ENCODE results near the gene FSIP1. TPM values are rescaled to one million over a fixed set of nuclear protein-coding genes. Genes with fewer than 3 reads are reported as not detected.

FSIP1 gene
- polyA plus RNA-seq, 3 donors = 0.10 to 0.48 (median 0.21) TPM

DNA sequence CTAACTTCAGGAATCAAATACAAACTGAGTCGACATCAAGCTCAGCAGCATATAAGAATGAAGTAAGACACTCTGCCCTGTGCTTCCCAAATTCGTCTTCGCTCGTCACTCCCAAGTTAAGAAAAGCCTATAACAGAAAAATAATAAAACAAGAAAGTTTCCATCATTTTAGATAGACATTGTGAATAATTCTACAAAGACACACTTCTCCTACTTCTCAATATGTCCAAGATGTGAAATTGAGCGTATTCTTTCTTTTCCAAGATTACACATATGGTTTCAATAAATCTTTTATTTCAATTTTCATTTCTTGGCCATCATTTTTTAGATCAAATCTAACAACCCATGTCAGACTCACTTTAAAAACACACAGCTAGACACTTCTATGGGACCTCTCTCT, 85.1 kb downstream of the FSIP1 start:
- Histone ChIP-seq H3K79me2 (ENCODE audit: insufficient read depth, low read length) (no peaks in the 10 kb centered on the region), H3K9me3 (replicated peaks in 1 of 2; ENCODE audit: control insufficient read depth in 1 of 2, insufficient read depth in 1 of 2, low read length in 2 of 2) (no peaks in the 10 kb centered on the region), H2AFZ (ENCODE audit: insufficient read depth, low read depth, low read length, poor library complexity, severe bottlenecking) (no peak overlapping the region), H3K36me3 (replicated peaks in 1 of 2; ENCODE audit: control insufficient read depth in 1 of 2, insufficient read depth in 2 of 2, low read length in 2 of 2) (no peaks in the 10 kb centered on the region), H3K4me2 (replicated peaks; ENCODE audit: extremely low read depth, low read length, poor library complexity, severe bottlenecking) (no peak overlapping the region), H3K27me3 (ENCODE audit: control insufficient read depth in 2 of 2, insufficient read depth in 2 of 2, low read length in 2 of 2) (no peaks in the 10 kb centered on the region), H3K27ac (ENCODE audit: low read depth in 1 of 2, low read length in 2 of 2) (no peak overlapping the region), H4K20me1 (ENCODE audit: insufficient read depth, low read length) (no peaks in the 10 kb centered on the region), H3K4me1 (ENCODE audit: control insufficient read depth in 1 of 2, insufficient read depth in 2 of 2, low read length in 2 of 2) (no peaks in the 10 kb centered on the region), H3K4me3 (replicated peaks in 1 of 3; ENCODE audit: low read depth in 2 of 3, low read length in 3 of 3) (no peak overlapping the region), H3K9ac (ENCODE audit: insufficient read depth, low read length, poor library complexity, severe bottlenecking) (no peak overlapping the region)
- Mint-ChIP-seq H3K4me3 (no peak overlapping the region), H3K27ac (no peak overlapping the region), H3K4me1 (no peaks in the 10 kb centered on the region), H3K9me3 (no peaks in the 10 kb centered on the region), H3K27me3 (ENCODE audit: low read depth in 3 of 3) (no peaks in the 10 kb centered on the region), H3K36me3 (no peaks in the 10 kb centered on the region)
- no CpG with 5 or more reads among the region's 5 CpGs for whole genome bisulfite sequencing (ENCODE audit: insufficient coverage)
- TF ChIP-seq, protein P1, sequence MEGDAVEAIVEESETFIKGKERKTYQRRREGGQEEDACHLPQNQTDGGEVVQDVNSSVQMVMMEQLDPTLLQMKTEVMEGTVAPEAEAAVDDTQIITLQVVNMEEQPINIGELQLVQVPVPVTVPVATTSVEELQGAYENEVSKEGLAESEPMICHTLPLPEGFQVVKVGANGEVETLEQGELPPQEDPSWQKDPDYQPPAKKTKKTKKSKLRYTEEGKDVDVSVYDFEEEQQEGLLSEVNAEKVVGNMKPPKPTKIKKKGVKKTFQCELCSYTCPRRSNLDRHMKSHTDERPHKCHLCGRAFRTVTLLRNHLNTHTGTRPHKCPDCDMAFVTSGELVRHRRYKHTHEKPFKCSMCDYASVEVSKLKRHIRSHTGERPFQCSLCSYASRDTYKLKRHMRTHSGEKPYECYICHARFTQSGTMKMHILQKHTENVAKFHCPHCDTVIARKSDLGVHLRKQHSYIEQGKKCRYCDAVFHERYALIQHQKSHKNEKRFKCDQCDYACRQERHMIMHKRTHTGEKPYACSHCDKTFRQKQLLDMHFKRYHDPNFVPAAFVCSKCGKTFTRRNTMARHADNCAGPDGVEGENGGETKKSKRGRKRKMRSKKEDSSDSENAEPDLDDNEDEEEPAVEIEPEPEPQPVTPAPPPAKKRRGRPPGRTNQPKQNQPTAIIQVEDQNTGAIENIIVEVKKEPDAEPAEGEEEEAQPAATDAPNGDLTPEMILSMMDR (IDR thresholded peaks at IDR 0.05) = no peak
- intact Hi-C loops (cut with micrococcal nuclease) = no loop called here
- no peak for DNase-seq

DNA sequence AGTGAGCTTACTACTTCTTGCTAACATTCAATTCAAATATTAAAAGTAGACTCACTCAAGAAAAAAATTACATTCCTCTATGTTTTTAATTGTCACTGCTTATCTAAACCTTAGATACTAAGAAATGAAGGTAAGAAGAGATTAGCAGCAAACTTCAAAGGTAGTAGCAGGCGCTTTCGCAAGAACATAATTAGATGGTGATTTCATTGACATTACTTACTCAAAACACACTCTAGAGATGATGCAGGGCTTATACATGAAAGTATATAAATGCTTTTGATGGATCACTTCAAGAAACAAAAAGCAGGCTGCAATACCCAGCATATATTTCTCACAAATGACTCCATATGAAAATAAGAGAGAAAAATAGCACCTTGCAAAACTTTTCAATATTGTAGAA, 86.8 kb downstream of the FSIP1 start:
- no peaks in the 10 kb centered on the region for H3K36me3 Mint-ChIP-seq
- H4K20me1 ChIP-seq (ENCODE audit: insufficient read depth, low read length) = no peaks in the 10 kb centered on the region
- DNase-seq = no peak
- no peak overlapping the region for H3K4me2 ChIP-seq (replicated peaks; ENCODE audit: extremely low read depth, low read length, poor library complexity, severe bottlenecking)
- H3K79me2 ChIP-seq (ENCODE audit: insufficient read depth, low read length) = no peaks in the 10 kb centered on the region
- H3K27me3 Mint-ChIP-seq (ENCODE audit: low read depth in 3 of 3) = no peaks in the 10 kb centered on the region
- no peak overlapping the region for H2AFZ ChIP-seq (ENCODE audit: insufficient read depth, low read depth, low read length, poor library complexity, severe bottlenecking)
- H3K4me1 ChIP-seq (ENCODE audit: control insufficient read depth in 1 of 2, insufficient read depth in 2 of 2, low read length in 2 of 2) = no peaks in the 10 kb centered on the region
- H3K27me3 ChIP-seq (ENCODE audit: control insufficient read depth in 2 of 2, insufficient read depth in 2 of 2, low read length in 2 of 2) = no peaks in the 10 kb centered on the region
- no peak overlapping the region for H3K27ac Mint-ChIP-seq
- no peaks in the 10 kb centered on the region for H3K4me1 Mint-ChIP-seq
- H3K9ac ChIP-seq (ENCODE audit: insufficient read depth, low read length, poor library complexity, severe bottlenecking) = no peak overlapping the region
- intact Hi-C loops (cut with micrococcal nuclease) = no loop called here
- no CpG with 5 or more reads among the region's 2 CpGs for WGBS (ENCODE audit: insufficient coverage)
- H3K9me3 ChIP-seq (replicated peaks in 1 of 2; ENCODE audit: control insufficient read depth in 1 of 2, insufficient read depth in 1 of 2, low read length in 2 of 2) = no peaks in the 10 kb centered on the region
- no peak overlapping the region for H3K4me3 Mint-ChIP-seq
- H3K4me3 ChIP-seq (replicated peaks in 1 of 3; ENCODE audit: low read depth in 2 of 3, low read length in 3 of 3) = no peak overlapping the region
- H3K9me3 Mint-ChIP-seq = no peaks in the 10 kb centered on the region
- no peaks in the 10 kb centered on the region for H3K36me3 ChIP-seq (replicated peaks in 1 of 2; ENCODE audit: control insufficient read depth in 1 of 2, insufficient read depth in 2 of 2, low read length in 2 of 2)
- TF ChIP-seq, protein P1 (IDR thresholded peaks at IDR 0.05) = no peak
- no peak overlapping the region for H3K27ac ChIP-seq (ENCODE audit: low read depth in 1 of 2, low read length in 2 of 2)

All from CD14-positive monocyte (primary cell).